Activated CD4-positive, alpha-beta T cell treated with anti-CD3 and anti-CD28 coated beads, Interleukin-2, amount 50 U/mL, for 1 hour (primary cell): ENCODE data around the gene KLK3.
"Not testable (repeated sequence)": the region's sequence is repeated elsewhere in the genome, so short reads cannot be mapped to it uniquely, and the experiment has no call there.

Source experiments
- DNase-seq: peaks from one replicate; pipeline ENCODE4 v3.0.0-alpha.2; 2020

The KLK3 gene

DNA sequence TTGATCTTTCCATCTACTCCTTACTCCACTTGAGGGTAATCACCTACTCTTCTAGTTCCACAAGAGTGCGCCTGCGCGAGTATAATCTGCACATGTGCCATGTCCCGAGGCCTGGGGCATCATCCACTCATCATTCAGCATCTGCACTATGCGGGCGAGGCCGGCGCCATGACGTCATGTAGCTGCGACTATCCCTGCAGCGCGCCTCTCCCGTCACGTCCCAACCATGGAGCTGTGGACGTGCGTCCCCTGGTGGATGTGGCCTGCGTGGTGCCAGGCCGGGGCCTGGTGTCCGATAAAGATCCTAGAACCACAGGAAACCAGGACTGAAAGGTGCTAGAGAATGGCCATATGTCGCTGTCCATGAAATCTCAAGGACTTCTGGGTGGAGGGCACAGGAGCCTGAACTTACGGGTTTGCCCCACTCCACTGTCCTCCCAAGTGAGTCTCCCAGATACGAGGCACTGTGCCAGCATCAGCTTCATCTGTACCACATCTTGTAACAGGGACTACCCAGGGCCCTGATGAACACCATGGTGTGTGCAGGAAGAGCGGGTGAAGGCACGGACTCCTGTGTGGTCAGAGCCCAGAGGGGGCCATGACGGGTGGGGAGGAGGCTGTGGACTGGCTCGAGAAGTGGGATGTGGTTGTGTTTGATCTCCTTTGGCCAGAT, 15.8 kb downstream of the KLK3 start:
- DNase-seq: no peak

DNA sequence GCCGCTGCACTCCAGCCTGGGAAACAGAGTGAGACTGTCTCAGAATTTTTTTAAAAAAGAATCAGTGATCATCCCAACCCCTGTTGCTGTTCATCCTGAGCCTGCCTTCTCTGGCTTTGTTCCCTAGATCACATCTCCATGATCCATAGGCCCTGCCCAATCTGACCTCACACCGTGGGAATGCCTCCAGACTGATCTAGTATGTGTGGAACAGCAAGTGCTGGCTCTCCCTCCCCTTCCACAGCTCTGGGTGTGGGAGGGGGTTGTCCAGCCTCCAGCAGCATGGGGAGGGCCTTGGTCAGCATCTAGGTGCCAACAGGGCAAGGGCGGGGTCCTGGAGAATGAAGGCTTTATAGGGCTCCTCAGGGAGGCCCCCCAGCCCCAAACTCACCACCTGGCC, 18.3 kb downstream of the KLK3 start, which contains the start of gene KLK2:
Gene KLK2 (plus strand): TSS at position 384 of the 400 bp plus-strand sequence. CDS start 35 bp downstream, outside the sequence.
- no peak for DNase-seq

DNA sequence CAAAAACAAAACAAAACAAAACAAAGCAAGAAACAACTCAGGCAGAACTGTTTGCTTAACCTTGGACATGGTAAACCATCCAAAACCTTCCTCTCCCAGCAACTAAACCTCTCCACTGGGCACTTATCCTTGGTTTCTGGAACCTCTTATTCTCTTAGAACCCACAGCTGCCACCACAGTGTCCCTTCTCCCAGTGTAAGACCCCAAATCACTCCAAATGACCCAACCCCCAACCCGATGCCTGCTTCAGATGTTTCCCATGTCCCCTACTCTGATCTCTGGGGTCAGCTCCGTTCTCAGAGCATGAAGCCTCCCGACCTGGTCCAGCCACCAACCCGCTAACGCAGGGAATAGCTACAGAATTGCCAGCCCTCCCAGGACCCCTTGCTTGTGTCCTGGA, 19.5 kb downstream of the KLK3 start:
- DNase-seq: no peak

DNA sequence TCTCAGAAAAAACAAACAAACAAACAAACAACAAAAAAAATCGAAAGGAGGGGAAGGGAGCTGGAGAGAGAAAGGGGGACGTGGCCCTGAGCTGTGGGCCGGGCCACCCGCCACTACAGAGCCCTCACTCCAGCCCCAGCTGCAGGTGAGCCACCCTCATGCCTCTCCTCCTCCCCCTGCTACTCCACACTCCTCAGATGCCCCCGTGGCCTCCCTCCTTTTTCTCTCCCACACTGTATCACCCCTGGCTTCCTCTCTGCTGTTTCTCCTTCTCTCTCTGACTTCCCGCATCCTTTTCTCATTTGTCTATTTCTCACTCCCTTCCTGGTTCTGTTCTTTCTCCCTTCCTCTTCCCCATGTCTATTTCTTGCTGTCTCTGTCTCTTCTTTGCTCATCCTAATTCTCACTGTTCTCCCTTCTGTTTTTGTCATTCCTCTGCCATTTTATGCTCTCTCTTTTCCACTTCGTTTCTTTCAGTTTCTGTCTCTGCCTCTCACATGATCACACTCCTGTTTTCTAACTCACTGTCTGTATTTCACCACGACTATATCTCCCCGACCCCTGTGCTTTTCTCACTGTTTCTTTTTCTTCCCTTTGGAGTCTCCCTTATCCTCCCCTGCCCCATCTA, 21.2 kb downstream of the KLK3 start:
- DNase-seq: no peak

DNA sequence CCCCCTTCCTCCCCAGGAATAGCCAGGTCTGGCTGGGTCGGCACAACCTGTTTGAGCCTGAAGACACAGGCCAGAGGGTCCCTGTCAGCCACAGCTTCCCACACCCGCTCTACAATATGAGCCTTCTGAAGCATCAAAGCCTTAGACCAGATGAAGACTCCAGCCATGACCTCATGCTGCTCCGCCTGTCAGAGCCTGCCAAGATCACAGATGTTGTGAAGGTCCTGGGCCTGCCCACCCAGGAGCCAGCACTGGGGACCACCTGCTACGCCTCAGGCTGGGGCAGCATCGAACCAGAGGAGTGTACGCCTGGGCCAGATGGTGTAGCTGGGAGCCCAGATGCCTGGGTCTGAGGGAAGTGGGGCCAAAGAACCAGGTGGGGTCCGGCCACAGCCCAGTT, 21.7 kb downstream of the KLK3 start:
- no peak for DNase-seq

DNA sequence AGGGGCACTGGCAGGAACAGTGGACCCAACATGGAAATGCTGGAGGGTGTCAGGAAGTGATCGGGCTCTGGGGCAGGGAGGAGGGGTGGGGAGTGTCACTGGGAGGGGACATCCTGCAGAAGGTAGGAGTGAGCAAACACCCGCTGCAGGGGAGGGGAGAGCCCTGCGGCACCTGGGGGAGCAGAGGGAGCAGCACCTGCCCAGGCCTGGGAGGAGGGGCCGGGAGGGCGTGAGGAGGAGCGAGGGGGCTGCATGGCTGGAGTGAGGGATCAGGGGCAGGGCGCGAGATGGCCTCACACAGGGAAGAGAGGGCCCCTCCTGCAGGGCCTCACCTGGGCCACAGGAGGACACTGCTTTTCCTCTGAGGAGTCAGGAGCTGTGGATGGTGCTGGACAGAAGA, 22.6 kb downstream of the KLK3 start:
- no peak for DNase-seq

DNA sequence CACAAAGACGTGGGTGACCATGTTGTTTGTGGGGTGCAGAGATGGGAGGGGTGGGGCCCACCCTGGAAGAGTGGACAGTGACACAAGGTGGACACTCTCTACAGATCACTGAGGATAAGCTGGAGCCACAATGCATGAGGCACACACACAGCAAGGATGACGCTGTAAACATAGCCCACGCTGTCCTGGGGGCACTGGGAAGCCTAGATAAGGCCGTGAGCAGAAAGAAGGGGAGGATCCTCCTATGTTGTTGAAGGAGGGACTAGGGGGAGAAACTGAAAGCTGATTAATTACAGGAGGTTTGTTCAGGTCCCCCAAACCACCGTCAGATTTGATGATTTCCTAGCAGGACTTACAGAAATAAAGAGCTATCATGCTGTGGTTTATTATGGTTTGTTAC, 24.1 kb downstream of the KLK3 start:
- DNase-seq: no peak

DNA sequence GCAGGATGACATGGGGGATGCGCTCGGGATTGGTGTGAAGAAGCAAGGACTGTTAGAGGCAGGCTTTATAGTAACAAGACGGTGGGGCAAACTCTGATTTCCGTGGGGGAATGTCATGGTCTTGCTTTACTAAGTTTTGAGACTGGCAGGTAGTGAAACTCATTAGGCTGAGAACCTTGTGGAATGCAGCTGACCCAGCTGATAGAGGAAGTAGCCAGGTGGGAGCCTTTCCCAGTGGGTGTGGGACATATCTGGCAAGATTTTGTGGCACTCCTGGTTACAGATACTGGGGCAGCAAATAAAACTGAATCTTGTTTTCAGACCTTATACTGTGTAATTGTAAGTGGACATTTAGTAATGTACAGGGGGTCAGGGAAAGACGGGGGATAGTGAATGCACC, 25.5 kb downstream of the KLK3 start:
- DNase-seq: no peak

DNA sequence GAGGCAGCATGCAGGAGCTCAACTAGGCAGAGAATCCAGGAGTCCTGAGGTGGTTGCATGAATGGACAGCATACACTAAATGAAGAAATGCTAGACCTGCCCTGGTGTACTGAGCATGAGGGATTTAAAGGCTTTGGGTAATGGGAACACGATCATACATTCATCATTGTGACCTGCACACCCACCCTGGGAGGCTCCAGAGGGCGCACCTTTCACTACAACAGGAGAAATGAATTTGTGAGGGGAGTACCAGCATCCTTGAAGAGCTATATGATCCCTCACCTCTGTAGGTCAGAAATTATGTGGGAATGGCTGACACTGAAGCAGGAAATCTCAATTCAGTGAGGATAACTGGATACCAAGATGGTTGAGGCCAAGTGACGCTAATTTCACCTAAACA, 27.5 kb downstream of the KLK3 start:
- no peak for DNase-seq

DNA sequence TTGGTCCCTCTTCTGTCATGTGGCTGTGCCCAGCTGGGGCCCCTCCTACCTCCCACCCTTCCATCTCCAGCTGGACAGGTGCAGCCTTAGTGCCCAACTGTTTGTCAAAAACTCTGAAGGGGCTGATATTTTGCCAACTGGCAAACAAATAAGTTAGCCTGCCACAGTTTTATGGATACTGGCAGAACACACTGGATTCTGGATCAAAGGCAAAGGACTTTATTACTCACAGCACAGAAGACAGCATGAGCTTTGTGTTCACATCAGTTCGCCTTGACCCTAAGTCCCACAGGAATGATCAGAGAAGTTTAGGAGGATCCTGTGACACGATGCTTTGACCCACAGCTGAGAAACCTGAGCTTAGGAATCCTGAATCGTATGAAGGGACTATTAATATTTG, 34.9 kb downstream of the KLK3 start:
- DNase-seq: no peak

DNA sequence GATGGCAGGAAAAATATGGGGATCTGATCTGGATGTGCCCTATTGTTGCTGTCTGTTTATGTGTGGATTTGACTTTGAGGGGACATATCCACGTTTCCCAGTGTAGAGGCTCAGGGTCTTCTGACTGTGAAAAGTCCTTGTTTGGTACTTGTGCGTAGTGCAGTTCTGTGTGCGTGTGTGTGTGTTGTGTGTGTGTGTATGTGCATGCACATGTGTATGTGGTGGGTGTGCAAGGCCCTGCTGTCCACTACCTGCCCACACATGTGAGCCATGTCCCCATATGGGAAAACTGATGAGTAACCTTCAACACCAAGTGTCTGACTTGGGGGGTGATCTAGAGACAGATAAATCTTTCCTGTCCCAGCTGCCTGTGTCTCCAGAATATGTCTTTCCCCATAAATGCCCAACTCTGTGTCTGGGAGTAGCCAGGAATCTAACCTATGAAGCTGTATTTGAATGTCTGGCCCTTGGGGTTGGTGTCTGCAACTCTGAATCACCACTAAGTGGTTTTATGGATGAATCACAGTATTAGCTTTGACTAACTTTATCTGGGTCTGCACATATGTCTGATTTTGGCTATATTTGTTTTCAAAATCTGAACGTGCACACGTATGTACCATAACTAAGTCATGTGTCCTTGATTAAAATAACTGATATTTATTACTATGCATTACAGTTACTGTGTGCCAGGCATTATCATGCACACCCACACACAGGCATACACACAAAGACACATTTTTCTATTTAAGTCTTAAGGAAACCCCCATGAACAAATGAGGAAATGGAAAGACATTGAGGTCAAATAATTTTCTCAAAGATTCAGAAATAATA, 35.9 kb downstream of the KLK3 start:
- DNase-seq: no peak

DNA sequence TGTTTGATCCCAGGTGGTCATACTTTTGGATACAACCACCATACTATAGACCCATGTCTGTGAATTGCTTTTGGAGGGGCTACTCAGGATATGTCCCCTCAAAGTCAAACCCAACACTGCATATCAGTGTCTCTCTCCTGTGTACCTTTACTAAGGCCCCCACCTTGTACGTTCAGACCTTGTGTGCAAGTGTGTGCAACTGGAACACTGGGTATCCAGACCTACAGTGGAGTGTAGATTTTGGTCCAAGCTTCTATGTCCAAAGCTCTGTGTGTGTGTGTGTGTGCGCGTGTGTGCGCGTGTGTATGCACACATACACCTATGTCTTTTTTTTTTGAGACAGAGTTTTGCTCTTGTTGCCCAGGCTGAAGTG, 36.5 kb downstream of the KLK3 start:
- no peak for DNase-seq

DNA sequence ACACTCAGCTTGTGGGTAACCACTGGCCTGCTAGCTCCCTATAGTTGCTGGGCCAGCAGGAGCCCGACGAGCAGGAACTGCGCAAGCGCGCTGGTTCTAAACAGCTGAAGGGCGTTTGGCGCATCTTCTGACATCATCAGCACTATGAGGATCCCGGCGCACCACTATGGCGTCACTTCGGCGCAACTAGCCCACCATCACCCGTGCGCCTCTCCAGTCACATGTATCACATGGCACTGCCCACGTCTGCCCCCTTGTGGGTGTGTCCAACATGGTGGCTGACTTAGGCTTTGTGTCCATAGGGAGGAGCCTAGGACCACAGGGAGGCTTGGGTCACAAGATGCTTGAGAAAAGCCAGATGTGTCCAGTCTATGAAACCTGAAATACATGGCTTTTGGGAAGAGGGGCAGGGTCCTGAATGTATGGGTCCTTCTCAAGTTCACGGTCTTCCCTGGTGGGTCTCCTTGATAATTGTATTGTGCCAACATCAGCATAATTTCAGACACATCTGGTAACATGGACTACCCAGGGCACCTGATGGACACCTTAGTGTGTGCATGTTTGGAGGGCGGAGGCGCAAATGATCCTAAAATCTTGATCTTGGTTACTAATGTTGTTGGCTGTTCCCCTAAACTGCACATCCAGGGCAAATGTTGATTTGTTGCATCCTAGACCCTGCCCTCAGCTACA, 38.5 kb downstream of the KLK3 start:
- no peak for DNase-seq

DNA sequence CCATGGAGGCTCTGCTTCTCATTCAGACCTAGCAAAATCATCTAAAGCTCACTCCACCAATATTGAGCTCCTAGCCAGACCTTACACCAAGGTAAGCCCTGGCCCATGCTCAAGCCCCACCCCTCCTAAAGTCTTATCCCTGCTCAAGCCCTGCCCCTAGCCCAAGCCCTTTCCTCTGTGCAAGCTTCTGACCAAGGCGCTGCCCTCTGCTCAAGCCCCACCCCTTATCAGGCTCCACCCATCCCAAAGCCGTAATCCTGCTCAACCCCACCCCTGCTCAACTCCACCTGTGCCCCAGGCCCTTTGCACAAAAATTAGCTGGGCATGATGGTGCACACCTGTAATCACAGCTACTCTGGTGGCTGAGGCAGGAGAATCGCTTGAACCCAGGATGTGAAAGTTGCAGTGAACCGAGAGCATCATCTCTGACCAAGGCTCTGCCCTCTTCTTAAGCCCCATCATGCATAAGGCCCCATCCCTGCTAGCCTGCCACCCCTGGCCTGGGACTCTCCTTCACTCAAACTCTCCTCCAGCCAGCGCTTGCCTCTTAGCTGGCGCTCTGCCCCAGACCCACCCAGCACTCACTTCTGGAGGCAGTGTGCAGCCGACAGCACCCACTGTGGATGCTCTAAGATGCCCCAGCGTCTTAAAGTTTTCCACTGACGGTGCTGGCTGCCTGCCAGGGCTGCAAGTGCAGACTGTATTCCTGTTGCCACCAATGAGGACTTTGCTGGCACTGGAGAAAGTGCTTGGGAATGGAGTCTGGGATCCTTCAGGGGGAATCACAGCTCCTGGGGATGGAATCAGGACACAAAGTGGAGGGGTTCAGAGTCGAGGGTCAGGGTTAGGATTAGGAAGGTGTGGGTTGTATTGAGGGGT, 40.0 kb downstream of the KLK3 start:
- no peak for DNase-seq

DNA sequence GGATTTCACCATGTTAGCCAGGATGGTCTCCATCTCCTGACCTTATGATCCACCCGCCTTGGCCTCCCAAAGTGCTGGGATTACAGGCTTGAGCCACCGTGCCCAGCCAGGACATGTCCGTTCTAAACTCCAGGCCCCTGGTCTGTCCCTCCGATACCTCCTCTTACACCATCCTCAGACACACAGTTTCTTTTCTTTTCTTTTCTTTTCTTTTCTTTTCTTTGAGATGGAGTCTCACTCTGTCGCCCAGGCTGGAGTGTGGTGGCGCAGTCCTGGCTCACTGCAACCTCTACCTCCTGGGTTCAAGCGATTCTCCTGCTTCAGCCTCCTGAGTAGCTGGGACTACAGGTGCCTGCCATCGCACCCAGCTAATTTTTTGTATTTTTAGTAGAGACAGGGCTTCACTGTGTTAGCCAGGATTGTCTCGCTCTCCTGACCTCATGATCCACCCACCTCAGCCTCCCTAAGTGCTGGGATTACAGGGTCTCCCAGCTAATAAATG, 41.4 kb downstream of the KLK3 start:
- not testable (repeated sequence) for DNase-seq

DNA sequence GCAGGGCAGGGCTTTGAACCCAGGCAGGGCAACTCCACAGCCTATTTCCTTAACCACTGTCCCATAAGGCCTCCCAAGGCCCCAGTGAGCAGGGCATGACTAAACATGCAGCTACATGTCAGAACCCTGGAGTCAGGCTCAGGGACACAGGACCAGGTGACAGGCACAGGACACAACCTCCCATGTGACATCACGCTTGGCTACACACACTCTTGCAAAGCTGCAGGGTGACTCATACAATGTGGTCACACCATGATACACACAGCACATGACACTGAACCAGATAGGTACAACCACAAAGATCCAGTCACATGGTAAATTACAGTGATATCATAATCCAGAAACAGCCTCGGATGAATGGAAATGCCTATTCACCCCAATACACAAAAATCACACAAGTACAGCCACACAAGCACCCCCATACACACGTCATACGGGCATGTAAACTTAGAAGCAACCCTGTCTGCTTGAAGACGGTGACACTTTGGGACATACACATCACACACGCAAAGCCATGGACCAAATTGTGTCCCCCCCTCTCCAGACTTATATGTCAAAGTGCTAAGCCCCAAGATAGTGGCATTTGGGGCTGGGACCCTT, 42.0 kb downstream of the KLK3 start:
- DNase-seq: no peak

DNA sequence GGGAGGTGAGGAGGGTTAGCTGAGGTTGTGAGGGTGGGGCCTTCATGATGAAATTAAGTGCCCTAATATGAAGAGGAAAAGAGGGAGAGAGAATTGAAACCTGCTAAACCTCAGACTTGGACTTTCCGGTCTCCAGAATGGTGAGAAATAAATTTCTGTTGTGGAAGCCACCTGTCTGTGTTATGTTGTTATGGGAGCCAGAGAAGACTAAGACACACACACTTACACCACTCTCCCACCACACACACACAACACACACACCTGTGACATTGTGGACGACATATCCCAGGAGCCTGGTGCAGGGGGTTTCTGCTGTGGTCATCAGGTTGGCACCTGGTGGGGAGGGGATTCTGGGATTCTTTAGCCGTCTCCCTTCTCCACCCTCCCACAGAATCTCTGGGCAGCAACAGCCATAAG, 42.5 kb downstream of the KLK3 start:
- no peak for DNase-seq

DNA sequence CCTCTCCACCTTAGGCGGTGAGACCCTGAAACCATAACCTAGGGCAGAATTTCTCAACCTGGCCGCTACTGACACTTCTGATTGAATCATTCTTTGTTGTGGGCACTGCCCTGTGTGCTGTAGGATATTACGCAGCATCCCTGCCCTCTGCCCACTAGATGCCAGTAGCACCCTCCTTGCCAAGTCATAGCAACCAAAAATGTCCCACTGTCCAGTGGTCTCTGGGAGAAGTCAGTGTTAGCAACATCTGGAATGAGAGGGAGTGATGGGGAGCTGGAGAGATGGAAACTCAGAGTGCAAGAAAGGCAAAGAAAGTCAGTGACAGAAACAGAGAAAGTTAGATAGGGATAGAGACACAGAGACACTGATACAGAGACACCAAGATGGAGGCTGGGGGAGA, 42.9 kb downstream of the KLK3 start:
- no peak for DNase-seq

DNA sequence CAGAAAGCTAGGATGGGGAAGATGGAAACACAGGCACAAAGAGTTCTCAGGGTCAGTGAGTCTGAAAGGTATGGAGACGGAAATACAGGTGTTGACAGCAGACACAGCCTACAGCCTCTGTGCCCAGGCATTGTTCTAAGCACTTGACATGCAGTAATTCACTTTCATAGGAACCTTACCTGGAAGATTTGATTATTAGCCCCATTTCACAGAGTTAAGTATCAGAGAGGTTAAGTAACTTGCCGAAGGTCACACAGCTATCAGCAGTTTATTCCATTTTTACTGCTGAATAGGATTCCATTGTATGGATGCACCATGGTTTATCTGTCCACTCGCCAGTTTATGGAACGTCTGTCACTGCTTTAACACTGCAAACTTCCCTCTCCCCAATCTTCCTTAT, 43.3 kb downstream of the KLK3 start:
- DNase-seq: no peak

DNA sequence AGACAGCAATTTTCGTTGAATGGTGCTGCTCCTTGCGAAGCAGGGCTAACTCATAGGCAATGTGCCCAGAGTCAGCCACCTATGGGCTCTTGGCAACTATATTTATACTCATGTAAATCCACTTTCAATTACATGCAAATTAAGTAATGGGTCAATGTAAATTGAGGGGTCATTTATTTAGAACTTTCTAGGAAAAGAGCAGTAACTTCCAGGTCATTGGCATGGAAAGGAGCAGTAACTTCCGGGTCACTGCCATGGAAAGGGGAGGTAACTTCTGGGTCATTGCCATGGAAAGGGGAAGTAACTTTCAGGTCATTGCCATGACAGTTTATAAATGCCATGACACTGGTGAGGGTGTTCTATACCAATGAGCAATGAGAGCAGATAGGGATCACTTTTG, 44.9 kb downstream of the KLK3 start:
- no peak for DNase-seq

DNA sequence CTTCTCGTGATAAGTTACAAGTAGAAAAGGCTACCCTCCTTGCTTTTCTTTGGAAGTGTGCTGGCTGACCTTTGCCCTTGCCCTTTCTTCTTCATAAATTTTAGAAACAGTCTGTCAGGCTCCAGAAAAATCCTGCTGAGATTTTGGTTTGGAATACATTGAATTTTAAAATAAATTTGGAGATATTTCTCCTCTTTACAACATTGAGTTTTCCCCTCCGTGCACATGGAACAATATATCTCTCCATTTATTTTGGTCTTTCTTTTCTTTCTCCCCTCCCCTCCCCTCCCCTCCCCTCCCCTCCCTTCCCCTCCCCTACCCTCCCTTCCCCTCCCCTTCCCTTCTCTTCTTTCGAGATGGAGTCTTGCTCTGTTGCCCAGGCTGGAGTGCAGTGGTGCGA, 47.9 kb downstream of the KLK3 start:
- DNase-seq: no peak

DNA sequence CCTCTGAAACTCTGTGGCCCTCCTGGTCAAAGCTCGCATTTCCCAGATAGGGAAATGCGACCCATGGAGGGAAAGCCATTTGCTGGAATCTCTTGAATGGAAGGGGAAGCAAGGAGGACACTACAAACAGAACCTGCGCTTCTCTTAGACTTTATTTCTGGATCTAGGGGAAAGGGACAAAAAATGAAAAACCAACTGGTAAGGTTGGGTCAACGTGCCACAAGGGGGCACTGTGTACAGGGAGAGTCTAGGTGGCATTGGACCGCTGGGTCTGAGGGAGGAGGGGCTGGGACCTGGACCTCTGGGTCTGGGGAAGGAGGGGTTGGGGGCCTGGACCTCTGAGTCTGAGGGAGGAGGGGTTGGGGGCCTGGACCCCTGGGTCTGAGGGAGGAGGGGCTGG, 51.5 kb downstream of the KLK3 start:
- DNase-seq: no peak
